ENCODE data around the gene SYAP1. TPM values are rescaled to one million over a fixed set of nuclear protein-coding genes. Genes with fewer than 3 reads are reported as not detected.

SYAP1 gene
- total and polyA plus RNA-seq, 2 donors (not counting 1 experiment from before 2014, with no cell fraction given): 19.4 to 49.7 TPM

GRCh38 chrX:16771483-16772398 lies 52.3 kb downstream of the SYAP1 start:
- H2AFZ ChIP-seq (ENCODE audit: low read length): no peak overlapping the region
- DNase-seq (ENCODE audit: low read depth in 2 of 2): peak; percentile 79 to 86
- H3K4me2 ChIP-seq (ENCODE audit: extremely low read depth, insufficient read depth, low read length): no peak overlapping the region

GRCh38 chrX:16772460-16772859 lies 53.0 kb downstream of the SYAP1 start:
- no peaks in the 10 kb centered on the region for H3K4me1 ChIP-seq (ENCODE audit: control insufficient read depth, extremely low read depth, insufficient read depth, low read length)
- H2AFZ ChIP-seq (ENCODE audit: low read length): no peak overlapping the region
- H3K9ac ChIP-seq (ENCODE audit: insufficient read depth, low read length): no peak overlapping the region
- H3K27me3 ChIP-seq (ENCODE audit: control insufficient read depth, insufficient read depth, low read length): no peaks in the 10 kb centered on the region
- TF ChIP-seq EZH2 (IDR thresholded peaks at IDR 0.05; ENCODE audit: low read length, missing control alignments) (no peak), CTCF (conservative IDR thresholded peaks at IDR 0.05 in 1 of 2, IDR thresholded peaks at IDR 0.05 in 1 of 2; ENCODE audit: low read depth in 1 of 2, low read length in 2 of 2) (no peak)
- DNase-seq (ENCODE audit: low read depth in 2 of 2): no peak
- no peaks in the 10 kb centered on the region for H3K9me3 ChIP-seq (ENCODE audit: control insufficient read depth, insufficient read depth, low read depth, low read length)
- no peaks in the 10 kb centered on the region for H3K79me2 ChIP-seq (ENCODE audit: control insufficient read depth, insufficient read depth, low read length)
- no peaks in the 10 kb centered on the region for H4K20me1 ChIP-seq (ENCODE audit: control insufficient read depth, extremely low read depth, insufficient read depth, low read length)
- H3K36me3 ChIP-seq (ENCODE audit: control insufficient read depth, insufficient read depth, low read length): no peaks in the 10 kb centered on the region
- no peak overlapping the region for H3K4me2 ChIP-seq (ENCODE audit: extremely low read depth, insufficient read depth, low read length)
- H3K27ac ChIP-seq (ENCODE audit: insufficient read depth, low read length): no peak overlapping the region
- no peak overlapping the region for H3K4me3 ChIP-seq (replicated peaks in 1 of 4; ENCODE audit: control extremely low read depth in 1 of 4, insufficient read depth in 1 of 4, low read depth in 3 of 4, low read length in 4 of 4)

More at GRCh38 chrX:16771483-16772398, 52.3 kb downstream of the SYAP1 start:
- H3K4me3 ChIP-seq (replicated peaks in 1 of 4; ENCODE audit: control extremely low read depth in 1 of 4, insufficient read depth in 1 of 4, low read depth in 3 of 4, low read length in 4 of 4): no peak overlapping the region
- H3K9ac ChIP-seq (ENCODE audit: insufficient read depth, low read length): no peak overlapping the region
- H3K27me3 ChIP-seq (ENCODE audit: control insufficient read depth, insufficient read depth, low read length): no peaks in the 10 kb centered on the region
- no peaks in the 10 kb centered on the region for H3K36me3 ChIP-seq (ENCODE audit: control insufficient read depth, insufficient read depth, low read length)
- H3K9me3 ChIP-seq (ENCODE audit: control insufficient read depth, insufficient read depth, low read depth, low read length): no peaks in the 10 kb centered on the region
- no peak overlapping the region for H3K27ac ChIP-seq (ENCODE audit: insufficient read depth, low read length)
- no peaks in the 10 kb centered on the region for H3K79me2 ChIP-seq (ENCODE audit: control insufficient read depth, insufficient read depth, low read length)
- no peak for TF ChIP-seq EZH2 (IDR thresholded peaks at IDR 0.05; ENCODE audit: low read length, missing control alignments)
- no peak for TF ChIP-seq CTCF (conservative IDR thresholded peaks at IDR 0.05 in 1 of 2, IDR thresholded peaks at IDR 0.05 in 1 of 2; ENCODE audit: low read depth in 1 of 2, low read length in 2 of 2)
- H4K20me1 ChIP-seq (ENCODE audit: control insufficient read depth, extremely low read depth, insufficient read depth, low read length): no peaks in the 10 kb centered on the region
- no peaks in the 10 kb centered on the region for H3K4me1 ChIP-seq (ENCODE audit: control insufficient read depth, extremely low read depth, insufficient read depth, low read length)

- H3K4me2 ChIP-seq (ENCODE audit: extremely low read depth, insufficient read depth, low read length): no peak overlapping the region
- H3K27ac ChIP-seq (ENCODE audit: insufficient read depth, low read length): no peak overlapping the region
- no peaks in the 10 kb centered on the region for H3K27me3 ChIP-seq (ENCODE audit: control insufficient read depth, insufficient read depth, low read length)
- H4K20me1 ChIP-seq (ENCODE audit: control insufficient read depth, extremely low read depth, insufficient read depth, low read length): no peaks in the 10 kb centered on the region
- no peak for DNase-seq (ENCODE audit: low read depth in 2 of 2)
- H3K36me3 ChIP-seq (ENCODE audit: control insufficient read depth, insufficient read depth, low read length): no peaks in the 10 kb centered on the region
- no peaks in the 10 kb centered on the region for H3K9me3 ChIP-seq (ENCODE audit: control insufficient read depth, insufficient read depth, low read depth, low read length)
- H3K9ac ChIP-seq (ENCODE audit: insufficient read depth, low read length): no peak overlapping the region
- TF ChIP-seq EZH2 (IDR thresholded peaks at IDR 0.05; ENCODE audit: low read length, missing control alignments): no peak
- no peak for TF ChIP-seq CTCF (conservative IDR thresholded peaks at IDR 0.05 in 1 of 2, IDR thresholded peaks at IDR 0.05 in 1 of 2; ENCODE audit: low read depth in 1 of 2, low read length in 2 of 2)
- no peak overlapping the region for H3K4me3 ChIP-seq (replicated peaks in 1 of 4; ENCODE audit: control extremely low read depth in 1 of 4, insufficient read depth in 1 of 4, low read depth in 3 of 4, low read length in 4 of 4)
- no peak overlapping the region for H2AFZ ChIP-seq (ENCODE audit: low read length)
- H3K4me1 ChIP-seq (ENCODE audit: control insufficient read depth, extremely low read depth, insufficient read depth, low read length): no peaks in the 10 kb centered on the region
- H3K79me2 ChIP-seq (ENCODE audit: control insufficient read depth, insufficient read depth, low read length): no peaks in the 10 kb centered on the region
These were observed 55.3 kb downstream of the SYAP1 start for GRCh38 chrX:16774746-16775145.

Data from fibroblast of lung (primary cell).